Esophagus muscularis mucosa (tissue), 4 donors: ENCODE data around the gene ULK2.

Experiments used
- CTCF ChIP-seq, 3 experiments: fragments of 200-600 bp in 2 of 3; fragments of 450-650 bp in 1 of 3; sonication (generic) in 2 of 3; IDR thresholded peaks; one replicate each; pipeline ENCODE4 v1.5.1; 2017 to 2019; ENCODE audit warnings: antibody characterized with exemption in 3 of 3, mild to moderate bottlenecking in 2 of 3, moderate library complexity in 1 of 3
- EP300 ChIP-seq: sonication (generic); formaldehyde crosslinking; IDR thresholded peaks from one replicate; pipeline ENCODE4 v1.6.1; 2017; ENCODE audit warnings: antibody characterized with exemption
- POLR2A ChIP-seq: fragments of 450-650 bp; IDR thresholded peaks from one replicate; pipeline ENCODE4 v1.6.1; 2017; ENCODE audit warnings: antibody characterized with exemption, moderate library complexity, mild to moderate bottlenecking, low read depth
- POLR2AphosphoS5 ChIP-seq, 2 donors: sonication (generic); formaldehyde crosslinking; IDR thresholded peaks; one replicate each; pipeline ENCODE4 v1.6.1; 2017; ENCODE audit warnings: antibody characterized with exemption in 2 of 2

- TF ChIP-seq POLR2AphosphoS5 (IDR thresholded peaks at IDR 0.05) (no peak), CTCF (IDR thresholded peaks at IDR 0.05) (no peak), POLR2A (no peak), EP300 (no peak)
These were observed 116.9 kb downstream of the ULK2 start for GRCh38 chr17:19750835-19751234.
